ENCODE results near the gene OR11G2. TPM values are rescaled to one million over a fixed set of nuclear protein-coding genes. Genes with fewer than 3 reads are reported as not detected.

The OR11G2 gene
- total and polyA plus RNA-seq, 2 of the 8 experiments (the other 6 are each of a cell fraction or from before 2014, with no cell fraction given), result not detected

DNA sequence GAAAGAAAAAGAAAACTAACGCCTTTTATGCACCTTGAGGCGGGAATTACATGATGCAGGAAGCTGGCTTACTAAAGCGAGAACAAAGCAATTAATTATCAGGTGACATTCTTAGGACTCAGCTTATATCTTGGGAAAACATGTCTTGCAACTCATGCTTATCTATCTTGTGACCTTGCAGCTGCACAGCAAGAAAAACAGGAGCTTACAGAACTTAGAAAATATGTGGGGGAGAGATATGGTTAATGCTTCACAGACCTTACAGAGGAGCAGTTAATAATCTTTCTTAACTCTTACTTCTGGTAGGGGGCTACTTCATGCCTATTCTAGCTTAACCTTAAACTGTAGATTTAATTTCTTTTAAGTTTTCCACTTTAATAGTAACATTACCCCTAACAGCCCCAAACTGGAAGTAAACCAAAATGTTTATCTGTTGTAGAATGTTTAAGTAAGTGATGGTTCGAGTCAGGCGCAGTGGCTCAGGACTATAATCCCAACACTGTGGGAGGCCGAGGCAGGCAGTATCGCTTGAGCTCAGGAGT lies 13.2 kb upstream of the OR11G2 start (continued):
- TF ChIP-seq CHD7 (IDR thresholded peaks at IDR 0.05; ENCODE audit: insufficient replicate concordance, low read length) (no peak), SP4 (IDR thresholded peaks at IDR 0.05; ENCODE audit: low read length) (no peak), POLR2AphosphoS5 (IDR thresholded peaks at IDR 0.05; ENCODE audit: low read depth, low read length) (no peak), FOSL1 (IDR thresholded peaks at IDR 0.05; ENCODE audit: insufficient read depth, low read depth, low read length) (no peak), CREB1 (IDR thresholded peaks at IDR 0.05) (no peak), CTCF (IDR thresholded peaks at IDR 0.05; ENCODE audit: control extremely low read depth in 1 of 3, insufficient read depth in 1 of 3, low read depth in 1 of 3, low read length in 3 of 3) (no peak)
